Activated CD4-positive, alpha-beta T cell treated with anti-CD3 and anti-CD28 coated beads, Interleukin-2, amount 50 U/mL, for 4 hours (primary cell): ENCODE results near the gene DNAH3.
"Not testable (repeated sequence)": the region's sequence is repeated elsewhere in the genome, so short reads cannot be mapped to it uniquely, and the experiment has no call there.

Experiments used
- DNase-seq, 2 experiments: peaks; one replicate each; pipeline ENCODE4 v3.0.0-alpha.2; 2020

DNAH3 gene

DNA sequence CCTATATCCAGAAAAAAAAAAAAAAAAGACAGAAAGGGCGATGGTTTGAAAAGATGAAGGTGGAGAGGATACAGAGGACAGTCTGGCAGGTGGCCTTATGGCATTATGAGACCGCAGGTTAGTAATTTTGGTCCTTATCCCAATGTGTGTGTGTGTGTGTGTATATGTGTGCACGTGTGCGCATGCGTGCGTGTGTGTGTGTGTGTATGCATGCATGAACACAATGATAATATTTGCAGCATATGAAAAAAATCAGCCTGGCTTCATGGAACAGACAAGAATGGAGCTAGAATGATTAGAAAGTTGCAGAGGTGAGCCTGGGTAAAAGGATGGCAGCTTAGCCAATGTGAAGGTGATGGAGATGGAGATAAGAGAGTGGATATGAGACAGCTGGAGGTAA lies 166.6 kb downstream of the DNAH3 start:
- no peak for DNase-seq

DNA sequence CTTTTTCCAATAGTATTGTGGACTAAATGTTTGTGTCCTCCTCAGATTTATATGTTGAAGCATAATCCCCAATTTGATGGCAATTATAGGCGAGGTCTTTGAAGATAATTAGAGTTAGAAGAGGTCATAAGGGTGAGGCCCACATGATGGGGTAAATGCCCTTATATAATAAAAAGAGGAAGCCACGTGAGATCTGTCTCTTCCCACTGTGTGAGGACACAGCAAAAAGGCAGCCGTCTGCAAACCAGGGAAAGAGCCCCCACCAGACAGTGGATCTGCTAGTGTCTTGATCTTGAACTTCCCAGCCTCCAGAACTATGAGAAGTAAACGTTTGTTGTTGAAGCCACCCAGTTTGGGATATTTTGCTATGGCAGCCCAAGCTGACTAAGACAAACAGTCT lies 174.1 kb downstream of the DNAH3 start:
- no peak for DNase-seq

DNA sequence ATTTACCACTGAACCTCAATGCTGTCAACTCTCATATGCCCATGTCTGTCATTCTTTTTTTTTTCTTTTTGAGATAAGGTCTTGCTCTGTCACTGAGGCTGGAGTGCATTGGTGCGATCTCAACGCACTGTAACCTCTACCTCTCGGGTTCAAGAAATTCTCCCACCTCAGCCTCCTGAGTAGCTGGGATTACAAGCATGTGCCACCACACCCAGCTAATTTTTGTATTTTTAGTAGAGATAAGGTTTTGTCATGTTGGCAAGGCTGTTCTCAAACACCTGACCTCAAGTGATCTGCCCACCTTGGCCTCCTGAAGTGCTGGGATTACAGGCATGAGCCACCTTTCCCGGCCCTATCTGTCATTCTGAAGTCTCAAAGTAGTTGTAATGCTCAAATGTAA lies 177.4 kb downstream of the DNAH3 start:
- not testable (repeated sequence) for DNase-seq

DNA sequence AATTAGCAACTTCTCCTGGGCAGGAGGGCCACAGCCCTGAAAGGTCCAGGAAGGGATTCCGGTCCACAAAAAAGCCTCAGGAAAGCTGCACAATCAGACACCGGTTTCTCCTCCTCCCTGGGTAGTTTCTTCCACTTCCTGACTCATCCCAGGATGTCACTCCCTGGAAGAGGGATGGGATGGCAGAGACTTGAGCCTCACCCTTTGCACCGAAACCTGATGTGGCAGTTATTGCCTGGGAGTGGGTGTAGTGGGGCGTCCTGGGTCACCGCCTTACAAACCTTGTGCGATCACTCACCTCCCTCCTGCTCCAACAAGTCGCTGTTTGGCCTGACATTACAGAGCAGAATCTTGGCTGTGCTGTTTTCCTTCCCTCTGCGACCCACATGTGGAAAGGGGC lies 179.2 kb downstream of the DNAH3 start:
- DNase-seq = no peak

DNA sequence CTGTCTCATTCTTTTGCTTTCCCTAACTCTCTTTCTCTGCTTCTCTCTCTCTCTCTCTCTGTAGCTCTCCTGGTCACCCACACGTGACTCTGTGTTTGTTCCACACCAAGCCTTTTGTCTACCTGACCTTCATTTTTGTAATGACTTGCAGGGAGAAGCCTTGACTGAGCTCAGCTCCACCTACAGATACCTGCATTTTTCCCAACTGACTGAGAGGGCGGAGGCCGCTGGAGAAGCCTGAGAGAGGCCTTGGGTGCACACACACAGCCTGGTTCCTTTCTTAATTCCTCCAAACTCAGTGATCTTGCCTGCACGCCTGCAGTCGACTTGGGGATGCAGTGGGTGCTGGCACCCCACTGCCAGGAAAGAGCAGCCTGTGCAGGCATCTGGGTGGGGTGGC lies 181.3 kb downstream of the DNAH3 start:
- no peak for DNase-seq

DNA sequence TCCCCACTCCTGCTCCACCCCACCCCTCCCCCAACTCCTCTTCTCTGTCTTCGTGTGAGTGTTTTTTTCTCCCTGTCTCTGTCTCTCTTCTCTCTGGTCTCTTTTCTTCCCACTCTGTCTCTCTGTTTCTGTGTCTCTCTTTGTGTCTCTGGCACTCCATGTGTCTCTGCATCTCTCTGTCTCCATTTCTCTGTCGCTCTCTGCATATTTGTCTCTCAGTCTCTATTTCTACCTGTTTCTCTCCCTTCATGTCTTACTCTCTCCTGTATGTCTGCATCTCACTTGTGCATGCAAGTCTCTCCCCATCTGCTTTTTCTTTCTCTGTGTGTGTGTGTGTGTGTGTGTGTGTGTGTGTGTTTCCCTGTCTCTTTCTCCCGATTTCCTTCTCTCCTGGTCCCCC lies 181.9 kb downstream of the DNAH3 start:
- no peak for DNase-seq

DNA sequence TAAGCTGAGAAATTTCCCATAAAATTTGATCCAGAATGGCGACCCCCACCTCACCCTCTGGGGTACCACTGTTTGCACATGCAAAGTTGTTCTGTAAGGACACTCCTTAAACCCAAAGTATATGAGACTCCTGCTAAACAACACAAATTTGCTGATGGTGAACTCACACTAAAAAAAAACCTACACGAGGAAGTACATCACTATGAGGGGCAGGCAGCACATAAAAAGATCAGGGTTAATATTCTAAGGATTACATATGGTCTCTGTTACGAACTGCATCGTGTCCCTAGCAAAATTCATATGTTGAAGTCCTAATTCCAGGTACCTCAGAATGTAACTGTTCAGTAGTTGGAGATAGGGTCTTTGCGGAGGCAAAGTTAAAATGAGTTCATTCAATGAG lies 189.7 kb downstream of the DNAH3 start:
- DNase-seq = no peak

DNA sequence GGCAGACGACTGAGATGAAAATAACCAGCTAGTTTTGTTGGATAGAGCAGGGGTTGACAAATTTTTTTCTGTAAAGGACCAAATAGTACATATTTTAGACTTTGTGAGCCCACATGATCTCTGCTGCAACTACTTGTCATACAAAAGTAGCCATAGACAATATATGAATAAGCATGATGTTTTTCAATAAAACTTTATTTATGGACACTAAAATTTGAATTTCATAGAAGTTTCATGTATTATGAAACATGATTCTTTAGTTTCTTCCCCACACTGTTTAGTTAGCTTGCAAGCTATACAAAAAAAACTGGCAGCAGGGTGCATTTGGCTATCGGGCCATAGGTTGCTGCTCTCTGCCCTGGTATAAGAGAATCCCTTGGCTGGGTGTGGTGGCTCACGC lies 193.5 kb downstream of the DNAH3 start:
- no peak for DNase-seq

DNA sequence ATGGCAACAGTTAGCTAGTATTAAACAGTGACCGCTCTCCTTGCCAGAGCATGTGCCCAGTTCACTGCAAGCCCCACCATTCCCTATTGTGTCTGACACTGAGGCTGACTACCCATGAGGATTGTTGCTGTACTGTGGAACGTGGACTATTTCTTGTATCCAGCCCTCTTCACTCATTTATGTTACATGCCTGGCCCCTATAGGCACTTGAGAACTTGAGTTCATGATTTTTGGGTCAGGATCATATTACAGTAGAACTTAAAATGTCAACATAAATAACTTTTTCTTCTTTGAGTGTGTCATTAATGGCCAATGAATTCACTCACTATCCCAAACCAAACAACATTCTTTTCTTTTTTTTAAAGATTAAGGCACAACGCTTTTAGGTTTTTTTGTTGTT lies 194.3 kb downstream of the DNAH3 start:
- DNase-seq = no peak

DNA sequence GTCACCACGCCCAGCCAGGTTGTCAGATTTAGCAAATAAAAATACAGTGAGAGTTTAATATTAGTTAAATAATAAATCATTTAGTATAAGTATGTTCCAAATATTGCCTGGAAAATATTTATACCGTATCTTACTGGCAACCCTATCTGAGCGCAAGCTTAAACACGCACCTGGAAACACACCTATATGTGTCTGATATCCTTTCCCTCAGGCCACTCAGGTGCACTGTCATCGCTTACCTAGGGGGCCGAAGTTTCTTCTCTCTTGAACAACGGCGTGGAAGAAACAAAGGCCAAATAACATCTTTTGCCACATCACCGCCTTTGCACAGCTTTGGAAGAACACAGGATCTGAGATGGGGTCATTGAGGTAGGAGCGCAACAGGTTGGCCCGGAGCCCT lies 196.1 kb downstream of the DNAH3 start:
- DNase-seq = no peak

DNA sequence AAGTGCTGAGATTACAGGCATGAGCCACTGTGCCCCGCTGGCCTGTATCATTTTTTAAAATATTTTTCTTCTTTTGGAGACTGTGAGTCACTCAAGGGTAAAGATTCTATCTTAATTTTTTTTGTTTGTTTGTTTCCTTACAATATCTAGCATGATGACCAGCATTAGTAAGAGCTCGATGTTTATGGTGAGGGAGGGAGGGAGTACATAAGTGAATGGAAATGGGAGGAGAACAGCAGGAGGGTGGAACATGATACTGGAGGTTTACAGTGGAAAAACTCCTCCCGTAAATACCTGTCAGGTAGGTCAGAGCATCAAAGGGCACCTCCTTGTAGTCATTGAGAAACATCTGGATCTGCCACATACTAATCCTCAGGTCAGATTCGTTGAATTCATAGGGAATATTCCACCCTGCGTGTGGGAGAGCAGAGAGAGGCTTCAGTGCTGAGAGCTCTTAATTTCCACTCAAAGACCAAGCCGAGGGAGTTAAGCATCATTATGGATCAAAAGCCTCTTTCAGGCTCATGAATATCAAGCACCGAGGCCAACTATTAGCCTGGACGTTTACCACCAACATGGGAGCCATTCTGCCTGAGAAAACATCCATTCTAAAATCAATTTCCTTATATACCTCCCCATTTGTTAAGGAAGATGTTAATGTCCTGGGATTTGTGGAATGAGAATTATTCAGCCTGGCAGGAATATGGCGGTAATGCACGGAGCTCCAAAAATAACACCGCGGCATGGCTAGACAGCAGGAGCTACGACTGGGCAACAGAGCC lies 198.3 kb downstream of the DNAH3 start:
- no peak for DNase-seq

DNA sequence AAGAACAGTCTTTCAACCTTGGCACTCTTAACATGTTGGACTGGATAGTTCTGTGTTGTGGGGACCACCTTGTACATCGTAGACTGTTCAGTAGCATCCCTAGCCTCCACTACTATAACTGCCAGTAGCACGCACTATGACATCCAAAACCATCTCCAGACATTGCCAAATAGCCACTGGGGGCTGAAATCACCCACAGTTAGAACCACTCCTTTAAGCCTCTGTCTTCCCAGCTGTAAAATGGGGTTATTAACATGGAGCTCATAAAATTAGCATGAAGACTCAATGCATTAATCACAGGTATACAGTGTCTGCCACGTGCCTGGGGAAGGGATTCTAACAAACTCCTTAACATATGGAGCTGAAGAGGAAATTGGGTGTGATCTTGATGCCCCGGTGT lies 200.4 kb downstream of the DNAH3 start:
- no peak for DNase-seq

DNA sequence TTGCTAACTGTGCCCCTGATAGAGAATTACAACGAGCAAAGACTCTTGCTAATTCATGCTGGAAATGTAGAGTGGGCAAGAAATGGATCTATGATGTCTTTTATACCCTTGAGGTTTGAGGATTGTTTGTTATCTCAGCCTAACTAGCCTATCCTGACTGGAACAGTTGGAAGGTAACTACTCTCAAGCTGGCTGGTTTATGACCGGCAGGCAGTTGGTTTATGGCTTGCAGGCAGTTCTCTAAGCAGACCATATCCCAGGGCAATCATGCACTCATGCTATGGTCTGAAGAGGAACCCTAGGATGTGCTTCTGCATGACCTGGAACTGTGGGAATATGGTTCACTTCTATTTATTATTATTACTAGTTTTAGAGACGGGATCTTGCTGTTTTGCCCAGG lies 201.0 kb downstream of the DNAH3 start:
- DNase-seq = no peak

DNA sequence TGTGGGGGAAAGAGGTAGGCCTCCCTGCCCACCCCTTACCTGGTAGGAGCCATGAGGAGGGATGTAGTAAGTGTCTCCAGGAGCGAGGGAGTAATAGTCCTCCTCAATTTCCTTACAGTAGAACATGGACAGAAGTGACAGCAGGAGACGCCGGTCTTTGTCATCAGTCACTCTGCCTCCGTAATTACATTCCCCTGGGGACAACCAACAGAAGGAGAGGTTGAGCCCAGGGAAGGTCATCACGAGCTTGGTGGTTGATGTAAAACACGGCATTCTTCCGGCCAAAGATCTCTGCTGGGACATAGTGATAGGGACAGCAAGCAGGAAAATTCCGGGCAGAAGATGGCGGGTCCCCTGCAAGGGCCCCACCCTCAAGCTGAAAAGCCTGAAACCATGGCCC lies 202.2 kb downstream of the DNAH3 start:
- no peak for DNase-seq

DNA sequence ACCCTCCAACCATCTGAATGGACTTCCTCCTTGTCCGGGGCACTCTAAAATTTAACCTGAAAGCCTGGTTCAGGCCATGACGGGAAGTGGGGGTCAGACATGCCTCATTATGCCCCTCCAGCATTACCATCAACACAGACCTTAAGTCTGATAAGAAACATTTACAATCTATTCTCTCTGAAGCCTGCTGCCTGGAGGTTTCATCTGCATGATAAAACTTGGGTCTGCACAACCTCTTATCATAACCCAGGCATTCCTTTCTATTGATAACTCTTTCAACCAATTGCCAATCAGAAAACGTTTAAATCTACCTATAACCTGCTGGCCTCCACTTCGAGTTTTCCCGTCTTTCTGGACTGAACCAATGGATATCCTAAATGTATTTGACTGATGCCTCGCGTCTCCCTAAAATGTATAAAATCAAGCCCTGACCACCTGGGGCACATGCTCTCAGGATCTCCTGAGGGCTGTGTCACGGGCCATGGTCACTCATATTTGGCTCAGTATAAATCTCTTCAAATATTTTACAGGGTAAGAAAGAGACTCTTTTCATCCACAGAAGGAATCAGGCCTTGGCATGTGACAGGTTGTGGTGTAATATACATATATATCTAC lies 204.5 kb downstream of the DNAH3 start:
- no peak for DNase-seq

DNA sequence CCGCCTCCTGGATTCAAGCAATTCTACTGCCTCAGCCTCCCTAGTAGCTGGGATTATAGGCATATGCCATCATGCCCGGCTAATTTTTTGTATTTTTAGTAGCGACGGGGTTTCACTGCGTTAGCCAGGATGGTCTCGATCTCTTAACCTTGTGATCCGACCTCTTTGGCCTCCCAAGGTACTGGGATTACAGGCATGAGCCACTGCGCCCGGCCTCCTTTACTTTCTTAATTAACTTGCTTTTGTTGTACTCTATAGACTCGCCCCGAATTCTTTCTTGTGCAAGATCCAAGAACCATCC lies 205.1 kb downstream of the DNAH3 start:
- not testable (repeated sequence) for DNase-seq

DNA sequence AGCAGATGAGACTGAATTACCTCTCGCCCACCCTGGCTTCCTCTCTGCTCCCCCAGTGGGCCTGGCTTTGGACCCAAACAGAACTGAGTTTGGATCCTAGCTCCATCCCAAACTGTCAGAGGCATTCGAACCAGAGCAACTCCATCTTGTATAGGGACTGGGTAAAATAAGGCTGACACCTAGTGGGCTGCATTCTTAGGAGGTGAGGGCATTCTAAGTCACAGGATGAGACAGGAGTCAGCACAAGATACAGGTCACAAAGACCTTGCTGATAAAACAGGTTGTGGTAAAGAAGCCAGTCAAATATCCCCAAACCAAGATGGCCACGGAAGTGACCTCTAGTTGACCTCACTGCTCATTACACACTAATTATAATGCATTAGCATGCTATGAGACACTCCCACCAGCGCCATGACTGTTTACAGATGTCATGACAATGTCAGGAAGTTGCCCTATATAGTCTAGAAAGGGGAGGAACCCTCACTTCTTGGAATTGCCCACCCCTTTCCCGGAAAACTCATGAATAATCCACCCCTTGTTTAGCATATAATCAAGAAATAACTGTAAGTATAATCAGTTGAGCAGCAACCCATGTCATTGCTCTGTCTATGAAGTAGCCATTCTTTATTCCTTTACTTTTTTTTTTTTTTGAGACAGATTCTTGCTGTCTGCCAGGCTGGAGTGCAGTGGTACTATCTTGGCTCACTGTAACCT lies 205.6 kb downstream of the DNAH3 start:
- DNase-seq = peak; percentile 17 to 18

DNA sequence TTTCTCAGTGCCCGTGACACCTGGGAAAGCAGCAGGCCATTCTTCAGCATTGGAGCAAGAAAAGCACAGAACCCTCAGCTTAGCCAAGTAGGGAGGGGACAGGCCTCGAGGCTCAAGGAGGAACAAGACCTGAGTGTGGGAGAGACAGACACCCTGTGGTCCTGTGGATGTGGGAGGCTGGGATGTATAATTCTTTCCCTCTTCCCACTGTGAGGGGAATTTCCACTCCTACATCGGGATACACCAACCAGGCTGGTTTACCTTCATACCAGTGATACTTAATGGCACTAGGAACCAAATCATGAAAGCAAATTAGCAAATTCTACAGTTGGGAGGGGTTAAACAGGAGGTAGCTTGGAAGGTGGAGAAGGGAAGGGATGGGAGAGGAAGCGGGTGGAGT lies 208.4 kb downstream of the DNAH3 start:
- no peak for DNase-seq

DNA sequence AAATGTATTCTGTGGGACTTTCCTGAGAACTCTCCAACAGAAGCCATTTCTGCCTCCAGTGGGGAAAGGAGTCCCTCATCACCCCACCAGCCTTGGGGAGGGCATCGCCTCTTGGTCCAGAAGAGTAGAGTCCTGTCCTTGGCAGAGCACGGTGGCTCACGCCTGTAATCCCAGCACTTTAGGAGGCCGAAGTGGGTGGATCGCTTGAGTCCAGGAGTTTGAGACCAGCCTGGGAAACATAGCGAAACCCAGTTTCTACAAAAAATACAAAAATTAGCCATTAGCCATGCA lies 209.1 kb downstream of the DNAH3 start:
- no peak for DNase-seq

DNA sequence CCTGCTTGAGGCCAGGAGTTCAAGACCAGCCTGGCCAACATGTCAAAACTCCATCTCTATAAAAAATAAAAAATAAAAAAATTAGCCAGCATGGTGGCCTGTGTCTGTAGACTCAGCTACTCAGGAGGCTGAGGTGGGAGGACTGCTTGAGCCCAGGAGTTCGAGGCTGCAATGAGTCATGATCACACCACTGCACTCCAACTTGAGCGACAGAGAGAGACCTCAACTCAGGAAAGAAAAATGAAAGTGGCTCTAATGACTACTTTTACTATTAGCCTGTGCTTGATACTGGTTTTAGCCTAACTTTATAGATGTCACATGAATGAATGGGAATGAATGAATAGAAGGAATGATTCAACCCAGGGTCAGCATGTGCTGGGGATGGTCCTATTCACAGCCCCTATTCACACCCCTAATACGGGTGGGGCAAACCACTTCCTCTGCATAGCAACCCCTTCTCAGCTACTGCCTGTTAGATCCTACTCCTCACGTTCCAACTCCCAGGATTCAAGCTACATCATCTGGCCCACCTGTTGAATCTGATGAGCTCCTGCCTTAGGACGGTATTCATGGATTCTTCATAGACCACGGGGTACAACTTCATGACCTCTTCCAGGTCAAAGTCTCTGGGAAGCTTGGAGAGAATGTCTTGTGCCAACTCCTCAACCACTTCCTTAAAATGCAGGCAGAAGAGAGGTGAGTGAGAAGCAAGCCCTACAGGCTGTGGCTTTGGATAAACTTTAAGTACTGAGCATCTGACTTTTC lies 209.6 kb downstream of the DNAH3 start:
- no peak for DNase-seq

DNA sequence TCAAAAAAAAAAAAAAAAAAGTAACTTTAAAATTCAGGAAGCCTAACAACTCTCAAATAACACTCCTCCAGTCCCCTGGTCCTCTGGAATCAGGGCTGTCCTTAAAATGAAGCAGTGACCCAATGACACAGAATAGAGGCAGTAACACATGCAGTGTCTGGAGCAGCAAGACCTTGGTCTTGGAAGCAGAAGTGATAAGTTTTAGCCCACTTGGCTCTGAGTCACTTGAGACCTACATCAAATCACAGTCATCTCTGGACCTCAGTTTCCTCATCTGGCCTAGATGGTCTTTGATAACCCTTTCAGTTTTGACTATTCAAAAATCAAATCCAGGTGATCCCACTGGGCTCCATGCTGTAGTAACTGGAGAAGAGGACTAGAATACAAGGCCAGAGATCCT lies 211.0 kb downstream of the DNAH3 start:
- DNase-seq = no peak

DNA sequence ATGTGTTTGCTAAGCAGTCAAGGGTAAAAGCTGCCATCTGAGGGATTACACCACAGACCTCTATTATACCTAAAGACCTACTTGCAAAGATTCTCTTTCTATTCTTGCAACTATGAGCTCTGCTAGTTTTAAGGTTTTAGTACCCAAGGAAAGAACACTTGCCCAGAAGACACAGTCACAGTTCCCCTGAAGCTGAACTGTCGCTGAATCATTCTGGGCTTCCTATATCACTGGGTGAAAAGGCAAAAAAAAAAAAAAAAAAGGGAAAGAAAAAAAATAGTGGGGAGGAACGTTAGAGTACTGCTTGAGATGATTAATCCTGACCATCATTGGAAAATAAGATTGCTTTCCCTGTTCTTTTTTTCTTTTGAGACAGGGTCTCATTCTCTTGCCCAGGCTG lies 212.2 kb downstream of the DNAH3 start:
- DNase-seq = no peak

DNA sequence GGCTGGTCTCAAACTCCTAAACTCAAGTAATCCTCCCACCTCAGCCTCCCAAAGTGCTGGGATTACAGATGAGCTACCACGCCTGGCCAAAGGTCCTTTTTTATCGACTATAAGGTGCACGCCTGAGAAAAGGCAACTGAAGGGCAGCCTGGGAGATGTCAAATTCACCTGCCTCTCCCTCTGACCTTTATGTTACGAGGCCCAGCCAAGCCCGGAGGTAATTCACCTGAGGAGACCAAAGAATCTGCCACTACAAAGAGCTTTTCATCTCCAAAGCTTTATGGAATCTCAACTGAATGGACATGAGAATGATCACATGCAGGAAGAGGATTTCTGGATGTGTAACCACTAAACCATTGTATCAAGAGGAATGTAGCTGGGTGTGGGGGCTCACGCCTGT lies 212.9 kb downstream of the DNAH3 start:
- DNase-seq = no peak

DNA sequence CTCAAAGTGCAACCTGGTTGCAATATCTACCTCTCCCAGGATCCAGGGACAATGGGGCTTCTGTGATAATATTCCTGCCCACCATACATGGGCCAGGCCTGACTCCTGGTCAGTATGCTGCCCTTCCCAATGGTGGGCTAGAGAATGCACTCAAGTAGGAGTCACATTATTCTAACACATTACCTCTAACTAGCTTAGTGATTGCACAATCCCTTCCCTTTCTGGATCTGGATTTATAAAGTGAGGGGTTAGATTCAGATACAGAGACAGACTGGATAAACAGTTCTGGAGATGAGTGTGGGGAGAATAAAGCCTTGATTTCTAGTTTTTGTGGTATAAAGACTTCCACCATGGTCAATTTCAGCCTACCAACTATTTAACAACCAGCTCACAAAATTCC lies 217.1 kb downstream of the DNAH3 start:
- no peak for DNase-seq
